D721Med (cell line): ENCODE measurements around the gene ANXA3.

Experiments used
- DNase-seq: peaks from one replicate; pipeline ENCODE4 v3.0.0; 2011; ENCODE audit warnings: low spot score; ENCODE audit not compliant: insufficient read length
- FAIRE-seq: peaks from 2 replicates; lab custom pipeline; 2011; peaks lifted over from hg19 to GRCh38; lab: Jason Lieb, UNC
- CTCF ChIP-seq: IDR thresholded peaks from 2 replicates; pipeline ENCODE4 v1.5.1; 2012; ENCODE audit warnings: mild to moderate bottlenecking, control low read depth; ENCODE audit not compliant: insufficient read depth; ENCODE audit errors: missing control alignments

Gene ANXA3

GRCh38 chr4:78565971-78566372 lies 14.4 kb downstream of the ANXA3 start:
- FAIRE-seq: no peak
- no peak for DNase-seq
- TF ChIP-seq CTCF: no peak

- no peak for TF ChIP-seq CTCF
- no peak for DNase-seq
- no peak for FAIRE-seq
These were observed 15.4 kb downstream of the ANXA3 start for GRCh38 chr4:78566834-78567499.

- no peak for TF ChIP-seq CTCF
- DNase-seq (no peak), FAIRE-seq (no peak)
These were observed 16.0 kb downstream of the ANXA3 start for GRCh38 chr4:78567500-78568060.

GRCh38 chr4:78568640-78569305 lies 17.2 kb downstream of the ANXA3 start:
- no peak for DNase-seq
- no peak for FAIRE-seq
- no peak for TF ChIP-seq CTCF

- no peak for DNase-seq
- no peak for TF ChIP-seq CTCF
- no peak for FAIRE-seq
These were observed 17.8 kb downstream of the ANXA3 start for GRCh38 chr4:78569306-78569821.

- no peak for TF ChIP-seq CTCF
- no peak for FAIRE-seq
- no peak for DNase-seq
These were observed 18.5 kb downstream of the ANXA3 start for GRCh38 chr4:78570117-78570516.
